Trophoblast cell (in vitro differentiated cells and primary cell): ENCODE data around the gene RAB3IP.
"Not testable (repeated sequence)": the region's sequence is repeated elsewhere in the genome, so short reads cannot be mapped to it uniquely, and the experiment has no call there.

Experiments used
- DNase-seq, 2 donors: peaks; one replicate each; pipeline ENCODE4 v3.0.0-alpha.2; 2016
- H2AFZ ChIP-seq: 2 replicates; pipeline ENCODE4 v1.6.1; 2013; ENCODE audit warnings: low read length, moderate library complexity, mild to moderate bottlenecking; ENCODE audit not compliant: insufficient read depth, poor library complexity
- H2AK5ac ChIP-seq: 2 replicates; pipeline ENCODE4 v1.6.1; 2013; ENCODE audit warnings: mild to moderate bottlenecking, low read length
- H2BK120ac ChIP-seq: 2 replicates; pipeline ENCODE4 v1.6.1; 2013; ENCODE audit warnings: low read length, mild to moderate bottlenecking, moderate library complexity; ENCODE audit not compliant: insufficient read depth, poor library complexity
- H2BK12ac ChIP-seq: 2 replicates; pipeline ENCODE4 v1.6.1; 2013; ENCODE audit warnings: mild to moderate bottlenecking, low read length, moderate library complexity
- H2BK5ac ChIP-seq: 2 replicates; pipeline ENCODE4 v1.6.1; 2013; ENCODE audit warnings: low read length, low read depth, moderate library complexity, mild to moderate bottlenecking; ENCODE audit not compliant: poor library complexity
- H3K14ac ChIP-seq: 2 replicates; pipeline ENCODE4 v1.6.1; 2013; ENCODE audit warnings: mild to moderate bottlenecking, low read length
- H3K18ac ChIP-seq: 2 replicates; pipeline ENCODE4 v1.6.1; 2013; ENCODE audit warnings: mild to moderate bottlenecking, low read length
- H3K23ac ChIP-seq: 2 replicates; pipeline ENCODE4 v1.6.1; 2013; ENCODE audit warnings: low read length
- H3K27ac ChIP-seq: 2 replicates; pipeline ENCODE4 v1.5.1; 2013; ENCODE audit warnings: low read depth, mild to moderate bottlenecking, inconsistent platforms, low read length, moderate library complexity
- H3K27me3 ChIP-seq: 2 replicates; pipeline ENCODE4 v1.6.1; 2013; ENCODE audit warnings: inconsistent platforms, mild to moderate bottlenecking, low read length, moderate library complexity; ENCODE audit not compliant: insufficient read depth
- H3K36me3 ChIP-seq, 2 experiments: 1 replicate in 1 of 2; 2 replicates in 1 of 2; pipeline ENCODE4 v1.6.1; 2013; ENCODE audit warnings: low read length in 2 of 2, mild to moderate bottlenecking in 2 of 2, moderate library complexity in 1 of 2; ENCODE audit not compliant: insufficient read depth in 2 of 2, control insufficient read depth in 1 of 2
- H3K4ac ChIP-seq: 2 replicates; pipeline ENCODE4 v1.6.1; 2013; ENCODE audit warnings: low read depth, mild to moderate bottlenecking, low read length, moderate library complexity
- H3K4me1 ChIP-seq, 2 experiments: 1 replicate in 1 of 2; 2 replicates in 1 of 2; pipeline ENCODE4 v1.6.1; 2013; ENCODE audit warnings: low read length in 2 of 2, mild to moderate bottlenecking in 2 of 2, moderate library complexity in 1 of 2; ENCODE audit not compliant: insufficient read depth in 2 of 2, control insufficient read depth in 1 of 2
- H3K4me2 ChIP-seq: 2 replicates; pipeline ENCODE4 v1.6.1; 2013; ENCODE audit warnings: inconsistent platforms, mild to moderate bottlenecking, low read length, moderate library complexity
- H3K4me3 ChIP-seq: 2 replicates; pipeline ENCODE4 v1.5.1; 2013; ENCODE audit warnings: mild to moderate bottlenecking, low read depth, low read length, inconsistent platforms
- H3K79me1 ChIP-seq: one replicate; pipeline ENCODE4 v1.6.1; 2013; ENCODE audit warnings: low read length
- H3K79me2 ChIP-seq: 2 replicates; pipeline ENCODE4 v1.6.1; 2013; ENCODE audit warnings: low read length, mild to moderate bottlenecking; ENCODE audit not compliant: control insufficient read depth, insufficient read depth, poor library complexity
- H3K9ac ChIP-seq: 2 replicates; pipeline ENCODE4 v1.6.1; 2013; ENCODE audit warnings: mild to moderate bottlenecking, low read length
- H3K9me3 ChIP-seq: 2 replicates; pipeline ENCODE4 v1.6.1; 2013; ENCODE audit warnings: low read depth, mild to moderate bottlenecking, control low read depth, inconsistent platforms, low read length; ENCODE audit not compliant: insufficient read depth
- H4K12ac ChIP-seq: 2 replicates; pipeline ENCODE4 v1.6.1; 2013; ENCODE audit warnings: low read depth, mild to moderate bottlenecking, low read length, moderate library complexity
- H4K8ac ChIP-seq: 2 replicates; pipeline ENCODE4 v1.6.1; 2013; ENCODE audit warnings: low read depth, mild to moderate bottlenecking, low read length, moderate library complexity
- H4K91ac ChIP-seq: one replicate; pipeline ENCODE4 v1.6.1; 2013; ENCODE audit warnings: low read depth, mild to moderate bottlenecking, low read length, moderate library complexity
- WGBS: extraction: QIAGEN DNeasy Blood & Tissue Kit; methylation state at CpG from one replicate; pipeline ENCODE4 v1.1.7; 2013; ENCODE audit warnings: missing lambda C conversion rate; ENCODE audit not compliant: insufficient read length, insufficient coverage; ENCODE audit errors: extremely low coverage; 5-methylcytosine and 5-hydroxymethylcytosine counted together

The RAB3IP gene

GRCh38 chr12:69756088-69756755 is 17.6 kb downstream of the RAB3IP start:
- H3K9me3 ChIP-seq: peaks cover 4% of the 10 kb centered on the region
- H3K79me1 ChIP-seq: no peaks in the 10 kb centered on the region
- no CpG with 5 or more reads among the region's 6 CpGs for WGBS

GRCh38 chr12:69758105-69758504 is 19.4 kb downstream of the RAB3IP start:
- no peak for DNase-seq
- Histone ChIP-seq H3K36me3 (no peaks in the 10 kb centered on the region), H4K91ac (no peak overlapping the region), H2AK5ac (no peak overlapping the region), H2BK120ac (no peak overlapping the region), H3K9ac (no peak overlapping the region), H3K9me3 (peaks cover 4% of the 10 kb centered on the region), H4K8ac (no peak overlapping the region), H3K4ac (no peak overlapping the region), H2AFZ (no peak overlapping the region), H3K79me2 (no peaks in the 10 kb centered on the region), H3K18ac (no peak overlapping the region), H3K27me3 (no peaks in the 10 kb centered on the region), H3K4me3 (no peak overlapping the region), H3K4me1 (no peaks in the 10 kb centered on the region), H2BK12ac (no peak overlapping the region), H4K12ac (no peak overlapping the region), H3K79me1 (no peaks in the 10 kb centered on the region), H3K14ac (no peak overlapping the region), H2BK5ac (no peak overlapping the region), H3K4me2 (no peak overlapping the region), H3K27ac (no peak overlapping the region), H3K23ac (no peak overlapping the region)
- no CpG with 5 or more reads among the region's 2 CpGs for WGBS

More at GRCh38 chr12:69756088-69756755, 17.6 kb downstream of the RAB3IP start:
- H3K79me2 ChIP-seq: no peaks in the 10 kb centered on the region
- no peak overlapping the region for H3K4me3 ChIP-seq
- H3K4me1 ChIP-seq: no peaks in the 10 kb centered on the region
- no peak overlapping the region for H2BK120ac ChIP-seq
- no peak overlapping the region for H4K8ac ChIP-seq
- no peak overlapping the region for H3K4ac ChIP-seq
- H3K23ac ChIP-seq: no peak overlapping the region
- no peak overlapping the region for H2AFZ ChIP-seq
- H2BK5ac ChIP-seq: no peak overlapping the region
- DNase-seq: no peak
- no peak overlapping the region for H3K4me2 ChIP-seq
- no peak overlapping the region for H3K9ac ChIP-seq
- no peak overlapping the region for H2AK5ac ChIP-seq
- H2BK12ac ChIP-seq: no peak overlapping the region
- no peaks in the 10 kb centered on the region for H3K36me3 ChIP-seq
- H3K14ac ChIP-seq: no peak overlapping the region
- H3K27ac ChIP-seq: no peak overlapping the region
- H3K27me3 ChIP-seq: no peaks in the 10 kb centered on the region
- H4K12ac ChIP-seq: no peak overlapping the region
- H4K91ac ChIP-seq: no peak overlapping the region
- no peak overlapping the region for H3K18ac ChIP-seq

- not testable (repeated sequence) for DNase-seq
- WGBS: no CpG with 5 or more reads among the region's 39 CpGs
These were observed 20.9 kb downstream of the RAB3IP start for GRCh38 chr12:69759581-69759980.

GRCh38 chr12:69765515-69765914 is 26.9 kb downstream of the RAB3IP start:
- WGBS: no CpG with 5 or more reads among the region's 3 CpGs

More at GRCh38 chr12:69759581-69759980, 20.9 kb downstream of the RAB3IP start:
- not testable (repeated sequence) for H2BK12ac ChIP-seq, H4K12ac ChIP-seq, H3K36me3 ChIP-seq, H3K4ac ChIP-seq, H2BK120ac ChIP-seq, H4K91ac ChIP-seq, H2AFZ ChIP-seq, H3K4me1 ChIP-seq, H3K27ac ChIP-seq, H3K79me1 ChIP-seq, H3K27me3 ChIP-seq, H3K4me3 ChIP-seq, H3K9ac ChIP-seq, H3K14ac ChIP-seq, H3K18ac ChIP-seq, H3K23ac ChIP-seq, H3K79me2 ChIP-seq, H3K4me2 ChIP-seq, H4K8ac ChIP-seq, H3K9me3 ChIP-seq, H2AK5ac ChIP-seq, H2BK5ac ChIP-seq

More at GRCh38 chr12:69765515-69765914, 26.9 kb downstream of the RAB3IP start:
- no peak overlapping the region for H3K27ac ChIP-seq
- no peak overlapping the region for H3K4me3 ChIP-seq
- no peak overlapping the region for H3K23ac ChIP-seq
- H3K36me3 ChIP-seq: peaks cover 15 to 16% of the 10 kb centered on the region in 2 experiments
- no peak overlapping the region for H2AFZ ChIP-seq
- H3K79me2 ChIP-seq: no peaks in the 10 kb centered on the region
- no peaks in the 10 kb centered on the region for H3K79me1 ChIP-seq
- no peak overlapping the region for H3K4ac ChIP-seq
- H3K4me2 ChIP-seq: no peak overlapping the region
- H3K9me3 ChIP-seq: peaks cover 16% of the 10 kb centered on the region
- H4K12ac ChIP-seq: no peak overlapping the region
- no peaks in the 10 kb centered on the region for H3K27me3 ChIP-seq
- H4K8ac ChIP-seq: no peak overlapping the region
- H2BK12ac ChIP-seq: no peak overlapping the region
- H3K18ac ChIP-seq: no peak overlapping the region
- H2BK5ac ChIP-seq: no peak overlapping the region
- no peak overlapping the region for H2BK120ac ChIP-seq
- H3K9ac ChIP-seq: no peak overlapping the region
- no peaks in the 10 kb centered on the region for H3K4me1 ChIP-seq
- no peak for DNase-seq
- H3K14ac ChIP-seq: no peak overlapping the region
- H2AK5ac ChIP-seq: no peak overlapping the region
- no peak overlapping the region for H4K91ac ChIP-seq
